ENCODE data around the gene PHC3.

Gene PHC3, protein sequence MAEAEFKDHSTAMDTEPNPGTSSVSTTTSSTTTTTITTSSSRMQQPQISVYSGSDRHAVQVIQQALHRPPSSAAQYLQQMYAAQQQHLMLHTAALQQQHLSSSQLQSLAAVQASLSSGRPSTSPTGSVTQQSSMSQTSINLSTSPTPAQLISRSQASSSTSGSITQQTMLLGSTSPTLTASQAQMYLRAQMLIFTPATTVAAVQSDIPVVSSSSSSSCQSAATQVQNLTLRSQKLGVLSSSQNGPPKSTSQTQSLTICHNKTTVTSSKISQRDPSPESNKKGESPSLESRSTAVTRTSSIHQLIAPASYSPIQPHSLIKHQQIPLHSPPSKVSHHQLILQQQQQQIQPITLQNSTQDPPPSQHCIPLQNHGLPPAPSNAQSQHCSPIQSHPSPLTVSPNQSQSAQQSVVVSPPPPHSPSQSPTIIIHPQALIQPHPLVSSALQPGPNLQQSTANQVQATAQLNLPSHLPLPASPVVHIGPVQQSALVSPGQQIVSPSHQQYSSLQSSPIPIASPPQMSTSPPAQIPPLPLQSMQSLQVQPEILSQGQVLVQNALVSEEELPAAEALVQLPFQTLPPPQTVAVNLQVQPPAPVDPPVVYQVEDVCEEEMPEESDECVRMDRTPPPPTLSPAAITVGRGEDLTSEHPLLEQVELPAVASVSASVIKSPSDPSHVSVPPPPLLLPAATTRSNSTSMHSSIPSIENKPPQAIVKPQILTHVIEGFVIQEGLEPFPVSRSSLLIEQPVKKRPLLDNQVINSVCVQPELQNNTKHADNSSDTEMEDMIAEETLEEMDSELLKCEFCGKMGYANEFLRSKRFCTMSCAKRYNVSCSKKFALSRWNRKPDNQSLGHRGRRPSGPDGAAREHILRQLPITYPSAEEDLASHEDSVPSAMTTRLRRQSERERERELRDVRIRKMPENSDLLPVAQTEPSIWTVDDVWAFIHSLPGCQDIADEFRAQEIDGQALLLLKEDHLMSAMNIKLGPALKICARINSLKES

DNA sequence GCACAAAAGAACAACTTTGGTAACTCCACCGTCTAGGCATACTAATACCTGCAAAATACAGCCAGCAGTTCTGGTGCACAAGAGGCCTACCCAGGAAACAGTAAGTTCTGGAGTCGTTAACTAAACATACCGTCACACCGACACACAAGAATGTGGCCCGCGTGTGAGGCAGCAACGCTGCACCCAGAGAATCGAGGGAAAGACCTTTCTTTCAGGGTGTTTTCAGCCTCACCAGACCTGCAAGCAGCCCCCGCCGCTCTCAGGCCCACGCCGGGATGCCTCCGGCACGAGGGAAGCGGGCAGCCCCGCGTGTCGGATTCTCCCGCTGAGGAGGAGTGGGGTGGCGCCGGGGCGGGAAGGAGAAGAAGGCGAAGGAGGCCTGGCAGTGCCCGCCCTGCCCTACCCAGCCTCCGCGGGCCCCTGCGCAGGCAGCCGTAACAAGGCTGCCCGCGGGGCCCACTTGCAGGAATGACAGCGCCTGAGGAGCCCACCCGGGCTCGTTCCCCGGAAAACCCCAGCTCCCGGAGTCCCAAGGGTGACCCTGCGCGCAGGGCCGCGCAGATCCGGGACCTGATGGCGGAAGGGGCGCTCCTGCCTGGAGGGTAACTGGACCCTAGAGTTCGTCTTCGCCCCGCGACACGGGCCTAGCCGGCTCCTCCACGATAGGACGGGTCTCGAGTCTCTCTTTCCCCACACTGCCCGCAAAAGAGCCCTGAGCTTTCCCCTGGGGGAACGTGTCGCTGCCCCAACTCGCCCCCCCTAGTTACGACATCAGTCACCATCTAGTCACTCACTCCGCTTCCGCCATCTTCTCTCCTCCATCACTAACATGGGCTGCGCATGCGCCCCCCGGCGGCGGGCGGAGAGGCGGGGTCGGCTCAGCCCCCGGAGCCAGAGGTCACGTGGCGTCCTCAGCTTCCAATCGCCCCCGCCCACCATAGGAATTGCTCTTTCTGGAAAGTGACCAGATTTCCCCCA is at the start of gene PHC3:
PHC3 (minus strand) TSS at position 826 of the 978 bp plus-strand sequence; CDS start at position 808, 18 bp downstream.
- Histone ChIP-seq H3K27me3 (ENCODE audit: low read length) (no peaks in the 10 kb centered on the region), H3F3A (ENCODE audit: insufficient read depth) (0 out of 2 replicates have a peak, but pooled peaks cover 6% of the 10 kb centered on the region), H3K9me3 (ENCODE audit: insufficient read depth, low read length) (no peaks in the 10 kb centered on the region), H4K20me1 (ENCODE audit: low read depth, low read length) (no peaks in the 10 kb centered on the region), H3K9me2 (replicated peaks; ENCODE audit: insufficient read depth, low read length) (no peaks in the 10 kb centered on the region), H3K79me2 (ENCODE audit: insufficient read depth, low read length) (peaks cover 29% of the 10 kb centered on the region), H3K4me2 (ENCODE audit: low read depth, low read length, poor library complexity, severe bottlenecking) (peak within 1 kb of the TSS; percentile 56), H2AFZ (ENCODE audit: low read depth, low read length, severe bottlenecking) (peak within 1 kb of the TSS; percentile 63), H3K36me3 (ENCODE audit: low read length) (peaks cover 6% of the 10 kb centered on the region; the same call in 1 of the 2 replicates), H3K4me3 (ENCODE audit: insufficient read depth, low read length, poor library complexity, severe bottlenecking) (peak within 1 kb of the TSS; percentile 86), H3K9ac (ENCODE audit: low read length) (peak within 1 kb of the TSS; percentile 94), H3K27ac (ENCODE audit: low read depth, low read length) (peak within 1 kb of the TSS; percentile 73)
- no peak for TF ChIP-seq EZH2phosphoT487 (conservative IDR thresholded peaks at IDR 0.05; ENCODE audit: low read length)
- TF ChIP-seq, protein P1, sequence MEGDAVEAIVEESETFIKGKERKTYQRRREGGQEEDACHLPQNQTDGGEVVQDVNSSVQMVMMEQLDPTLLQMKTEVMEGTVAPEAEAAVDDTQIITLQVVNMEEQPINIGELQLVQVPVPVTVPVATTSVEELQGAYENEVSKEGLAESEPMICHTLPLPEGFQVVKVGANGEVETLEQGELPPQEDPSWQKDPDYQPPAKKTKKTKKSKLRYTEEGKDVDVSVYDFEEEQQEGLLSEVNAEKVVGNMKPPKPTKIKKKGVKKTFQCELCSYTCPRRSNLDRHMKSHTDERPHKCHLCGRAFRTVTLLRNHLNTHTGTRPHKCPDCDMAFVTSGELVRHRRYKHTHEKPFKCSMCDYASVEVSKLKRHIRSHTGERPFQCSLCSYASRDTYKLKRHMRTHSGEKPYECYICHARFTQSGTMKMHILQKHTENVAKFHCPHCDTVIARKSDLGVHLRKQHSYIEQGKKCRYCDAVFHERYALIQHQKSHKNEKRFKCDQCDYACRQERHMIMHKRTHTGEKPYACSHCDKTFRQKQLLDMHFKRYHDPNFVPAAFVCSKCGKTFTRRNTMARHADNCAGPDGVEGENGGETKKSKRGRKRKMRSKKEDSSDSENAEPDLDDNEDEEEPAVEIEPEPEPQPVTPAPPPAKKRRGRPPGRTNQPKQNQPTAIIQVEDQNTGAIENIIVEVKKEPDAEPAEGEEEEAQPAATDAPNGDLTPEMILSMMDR (IDR thresholded peaks at IDR 0.05; ENCODE audit: insufficient read depth, low read length, poor library complexity, severe bottlenecking) = no peak

DNA sequence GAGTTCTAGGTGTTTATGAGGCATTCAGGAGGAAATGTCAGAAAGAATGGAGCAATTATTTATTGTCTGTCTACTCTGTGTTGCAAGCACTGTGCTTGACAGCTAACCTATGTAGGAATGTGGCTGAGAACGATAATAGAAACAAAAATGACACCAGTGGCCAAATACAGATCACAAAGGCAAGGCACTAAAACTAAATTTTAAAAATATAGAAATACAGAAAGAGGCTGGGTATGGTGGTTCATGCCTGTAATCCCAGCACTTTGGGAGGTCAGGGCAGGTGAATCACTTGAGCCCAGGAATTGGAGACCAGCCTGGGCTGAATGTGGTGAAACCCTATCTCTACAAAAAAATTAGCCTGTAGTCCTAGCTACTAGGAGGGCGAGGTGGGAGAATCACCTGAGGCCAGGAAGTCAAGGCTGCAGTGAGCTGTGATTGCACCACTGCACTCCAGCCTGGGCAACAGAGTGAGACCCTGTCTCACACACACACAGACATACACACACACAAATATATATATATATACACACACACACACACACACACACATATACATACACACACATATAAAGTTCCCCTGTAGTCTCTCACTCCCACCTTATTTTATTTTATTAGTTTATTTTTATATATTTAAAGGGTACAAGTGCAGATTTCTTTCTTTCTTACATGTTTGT is 46.7 kb upstream of the PHC3 start:
- H3K27ac ChIP-seq (ENCODE audit: low read depth, low read length) = no peak overlapping the region
- no peaks in the 10 kb centered on the region for H3K36me3 ChIP-seq (ENCODE audit: low read length)
- no peak overlapping the region for H2AFZ ChIP-seq (ENCODE audit: low read depth, low read length, severe bottlenecking)
- 0 out of 2 replicates have a peak, but pooled peaks cover 3% of the 10 kb centered on the region for H4K20me1 ChIP-seq (ENCODE audit: low read depth, low read length)
- peaks cover 4% of the 10 kb centered on the region; the same call in 1 of the 2 replicates for H3K79me2 ChIP-seq (ENCODE audit: insufficient read depth, low read length)
- no peak overlapping the region for H3K4me3 ChIP-seq (ENCODE audit: insufficient read depth, low read length, poor library complexity, severe bottlenecking)
- no peak overlapping the region for H3K9ac ChIP-seq (ENCODE audit: low read length)
- no peaks in the 10 kb centered on the region for H3K27me3 ChIP-seq (ENCODE audit: low read length)
- H3F3A ChIP-seq (ENCODE audit: insufficient read depth) = peaks cover 5% of the 10 kb centered on the region; the same call in 1 of the 2 replicates
- no peaks in the 10 kb centered on the region for H3K9me3 ChIP-seq (ENCODE audit: insufficient read depth, low read length)
- H3K9me2 ChIP-seq (replicated peaks; ENCODE audit: insufficient read depth, low read length) = no peaks in the 10 kb centered on the region
- no peak for TF ChIP-seq EZH2phosphoT487 (conservative IDR thresholded peaks at IDR 0.05; ENCODE audit: low read length)
- H3K4me2 ChIP-seq (ENCODE audit: low read depth, low read length, poor library complexity, severe bottlenecking) = no peak overlapping the region

DNA sequence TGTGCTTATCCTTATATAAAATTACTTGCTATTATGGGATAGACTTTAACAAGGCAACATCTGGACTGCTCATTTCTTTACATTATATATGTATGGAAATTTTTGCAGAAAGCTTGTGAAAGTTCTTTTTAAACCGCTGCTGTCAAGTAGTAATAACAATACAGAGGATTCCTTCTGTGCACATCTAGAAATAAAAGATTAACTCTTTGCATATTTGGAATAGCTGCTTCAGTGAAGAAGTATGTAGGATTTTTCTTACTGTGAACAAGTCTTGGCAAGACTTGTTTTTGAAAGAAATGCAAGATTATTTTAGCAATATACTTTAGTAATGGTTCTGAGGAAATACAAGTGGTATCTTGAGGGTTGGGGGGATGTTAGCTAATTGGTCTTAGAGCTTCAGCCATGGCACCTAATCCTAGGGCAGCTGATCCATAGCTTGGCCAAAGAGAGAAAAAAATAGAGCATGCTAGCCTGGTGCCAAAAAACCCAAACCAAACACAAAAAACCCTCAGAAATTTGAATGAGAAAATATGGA is 45.0 kb upstream of the PHC3 start:
- H3K4me2 ChIP-seq (ENCODE audit: low read depth, low read length, poor library complexity, severe bottlenecking) = no peak overlapping the region

More for the DNA sequence above, 45.0 kb upstream of the PHC3 start:
- Histone ChIP-seq H3K27ac (ENCODE audit: low read depth, low read length) (no peak overlapping the region), H3K36me3 (ENCODE audit: low read length) (no peaks in the 10 kb centered on the region), H3K9me2 (replicated peaks; ENCODE audit: insufficient read depth, low read length) (no peaks in the 10 kb centered on the region), H3F3A (ENCODE audit: insufficient read depth) (peaks cover 9% of the 10 kb centered on the region), H2AFZ (ENCODE audit: low read depth, low read length, severe bottlenecking) (no peak overlapping the region), H3K9ac (ENCODE audit: low read length) (no peak overlapping the region), H3K79me2 (ENCODE audit: insufficient read depth, low read length) (0 out of 2 replicates have a peak, but pooled peaks cover 3% of the 10 kb centered on the region), H4K20me1 (ENCODE audit: low read depth, low read length) (0 out of 2 replicates have a peak, but pooled peaks cover 3% of the 10 kb centered on the region), H3K4me3 (ENCODE audit: insufficient read depth, low read length, poor library complexity, severe bottlenecking) (no peak overlapping the region), H3K9me3 (ENCODE audit: insufficient read depth, low read length) (no peaks in the 10 kb centered on the region), H3K27me3 (ENCODE audit: low read length) (no peaks in the 10 kb centered on the region)
- TF ChIP-seq, protein P1 (IDR thresholded peaks at IDR 0.05; ENCODE audit: insufficient read depth, low read length, poor library complexity, severe bottlenecking) = no peak
- no peak for TF ChIP-seq EZH2phosphoT487 (conservative IDR thresholded peaks at IDR 0.05; ENCODE audit: low read length)
